Measurements from ENCODE around the gene COTL1. TPM values are rescaled to one million over a fixed set of nuclear protein-coding genes. Genes with fewer than 3 reads are reported as not detected.

The COTL1 gene
- polyA plus RNA-seq, 1 of the 3 experiments (the other 2 are of a cell fraction) = 91.6 TPM

DNA sequence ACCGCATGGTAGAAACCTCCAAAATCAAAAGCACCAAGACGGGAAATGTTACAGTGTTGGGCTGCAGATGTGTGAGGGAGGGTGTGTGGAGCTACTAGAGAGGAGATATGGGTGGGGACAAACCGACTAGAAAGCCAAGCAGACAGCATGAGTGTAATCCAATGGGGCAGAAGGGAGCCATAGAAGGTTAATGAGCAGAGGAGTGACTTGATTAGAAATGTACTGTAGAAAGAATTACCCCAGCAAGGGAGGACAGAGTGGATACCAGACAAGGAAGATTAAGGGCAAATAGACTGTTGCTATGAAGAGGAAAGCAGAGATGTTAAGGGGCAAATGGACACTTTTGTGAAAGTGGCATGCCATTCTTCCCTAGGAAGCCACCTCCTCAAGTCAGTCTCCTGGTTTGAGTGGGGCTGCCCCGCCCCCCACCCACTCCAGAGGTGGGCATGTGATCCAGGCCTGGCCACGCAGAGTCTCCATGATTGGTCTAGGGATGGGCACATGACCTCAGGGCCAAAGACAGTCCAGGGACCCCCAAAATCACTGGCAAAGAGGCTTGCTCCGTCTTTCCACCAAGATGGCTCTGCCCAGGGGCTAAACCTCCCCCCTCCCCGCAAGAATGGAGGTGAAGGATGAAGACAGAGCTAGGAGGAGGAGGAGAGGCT is 4.3 kb downstream of the COTL1 start:
- 83% methylated on average over 7 of the region's 7 CpGs for WGBS (ENCODE audit: low lambda C conversion rate)
- peaks cover 24% of the 10 kb centered on the region in 2 experiments for H3K4me1 ChIP-seq (ENCODE audit: control insufficient read depth in 1 of 2, insufficient read depth in 2 of 2, low read depth in 1 of 2, low read length in 1 of 2)
- H3K36me3 ChIP-seq (replicated peaks in 1 of 2; ENCODE audit: control insufficient read depth in 1 of 2, insufficient read depth in 2 of 2, low read length in 1 of 2) = peaks cover 0 to 13% of the 10 kb centered on the region in 2 experiments
- H3K9me3 ChIP-seq = no peaks in the 10 kb centered on the region
- TF ChIP-seq MXI1 (IDR thresholded peaks at IDR 0.05; ENCODE audit: low read depth, low read length) = no peak
- TF ChIP-seq, protein P1, sequence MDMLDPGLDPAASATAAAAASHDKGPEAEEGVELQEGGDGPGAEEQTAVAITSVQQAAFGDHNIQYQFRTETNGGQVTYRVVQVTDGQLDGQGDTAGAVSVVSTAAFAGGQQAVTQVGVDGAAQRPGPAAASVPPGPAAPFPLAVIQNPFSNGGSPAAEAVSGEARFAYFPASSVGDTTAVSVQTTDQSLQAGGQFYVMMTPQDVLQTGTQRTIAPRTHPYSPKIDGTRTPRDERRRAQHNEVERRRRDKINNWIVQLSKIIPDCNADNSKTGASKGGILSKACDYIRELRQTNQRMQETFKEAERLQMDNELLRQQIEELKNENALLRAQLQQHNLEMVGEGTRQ (IDR thresholded peaks at IDR 0.05; ENCODE audit: borderline replicate concordance, low read depth, low read length) = no peak
- TF ChIP-seq FOXJ3 (CRISPR knock-in tag; IDR thresholded peaks at IDR 0.05) = no peak
- no peak for TF ChIP-seq EZH2phosphoT487 (IDR thresholded peaks at IDR 0.05; ENCODE audit: borderline replicate concordance, low read depth)
- TF ChIP-seq MEF2A (IDR thresholded peaks at IDR 0.05; ENCODE audit: borderline replicate concordance, low read depth) = no peak
- TF ChIP-seq, protein P2, sequence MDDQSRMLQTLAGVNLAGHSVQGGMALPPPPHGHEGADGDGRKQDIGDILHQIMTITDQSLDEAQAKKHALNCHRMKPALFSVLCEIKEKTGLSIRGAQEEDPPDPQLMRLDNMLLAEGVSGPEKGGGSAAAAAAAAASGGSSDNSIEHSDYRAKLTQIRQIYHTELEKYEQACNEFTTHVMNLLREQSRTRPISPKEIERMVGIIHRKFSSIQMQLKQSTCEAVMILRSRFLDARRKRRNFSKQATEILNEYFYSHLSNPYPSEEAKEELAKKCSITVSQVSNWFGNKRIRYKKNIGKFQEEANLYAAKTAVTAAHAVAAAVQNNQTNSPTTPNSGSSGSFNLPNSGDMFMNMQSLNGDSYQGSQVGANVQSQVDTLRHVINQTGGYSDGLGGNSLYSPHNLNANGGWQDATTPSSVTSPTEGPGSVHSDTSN (IDR thresholded peaks at IDR 0.05) = no peak
- no peak for TF ChIP-seq YY1 (IDR thresholded peaks at IDR 0.05; ENCODE audit: low read depth)
- TF ChIP-seq ELF1 (IDR thresholded peaks at IDR 0.05) = no peak
- TF ChIP-seq TAF1 (IDR thresholded peaks at IDR 0.05; ENCODE audit: borderline replicate concordance, low read depth, low read length) = no peak
- ChIA-PET CTCF (interaction anchor here (0.6 to 2.0 kb wide), 6 partner anchors 9 to 682 kb away, joined by 3 to 9 read pairs (median 6); no protein-coding TSS in a partner anchor), POLR2A (no interaction called here)
- H3K4me3 ChIP-seq (ENCODE audit: low read depth in 2 of 2, low read length in 1 of 2) = no peak overlapping the region
- peaks cover 69% of the 10 kb centered on the region for H4K20me1 ChIP-seq (ENCODE audit: insufficient read depth)
- peaks cover 93% of the 10 kb centered on the region for H3K79me2 ChIP-seq (ENCODE audit: insufficient read depth)
- H3K27me3 ChIP-seq (ENCODE audit: insufficient read depth) = no peaks in the 10 kb centered on the region
- H3K9me2 ChIP-seq = no peaks in the 10 kb centered on the region
- no peak overlapping the region for H3K4me2 ChIP-seq
- H2AFZ ChIP-seq (ENCODE audit: low read depth) = no peak overlapping the region
- H3K27ac ChIP-seq (ENCODE audit: low read depth in 2 of 2, low read length in 1 of 2) = no peak overlapping the region
- H3F3A ChIP-seq (replicated peaks; ENCODE audit: insufficient read depth) = peaks cover 9% of the 10 kb centered on the region
- H3K9ac ChIP-seq = no peak overlapping the region
- DNase-seq = no peak

DNA sequence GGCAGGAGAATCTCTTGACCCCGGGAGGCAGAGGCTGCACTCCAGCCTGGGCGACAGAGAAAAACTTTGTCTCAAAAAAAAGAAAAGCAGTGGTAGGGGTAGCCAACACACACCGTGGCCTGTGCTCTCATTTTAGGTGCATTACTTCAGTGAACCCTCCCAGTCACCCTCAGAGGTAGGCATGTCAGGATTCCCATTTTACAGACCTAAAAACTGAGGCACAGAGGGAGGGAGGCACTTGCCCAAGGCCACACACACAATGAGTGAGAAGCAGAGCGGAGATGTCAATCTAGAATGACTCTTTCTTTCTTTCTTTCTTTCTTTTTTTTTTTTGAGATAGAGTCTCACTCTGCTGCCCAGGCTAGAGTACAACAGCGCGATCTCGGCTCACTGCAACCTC is 5.2 kb downstream of the COTL1 start:
- no peak for DNase-seq
- 98% methylated on average over 7 of the region's 7 CpGs for whole genome bisulfite sequencing (ENCODE audit: low lambda C conversion rate)
- H3K4me2 ChIP-seq = no peak overlapping the region
- TF ChIP-seq MXI1 (IDR thresholded peaks at IDR 0.05; ENCODE audit: low read depth, low read length) (no peak), RFX5 (IDR thresholded peaks at IDR 0.05; ENCODE audit: low read length) (no peak), ELF1 (IDR thresholded peaks at IDR 0.05) (no peak), JUND (IDR thresholded peaks at IDR 0.05) (no peak), MEF2A (IDR thresholded peaks at IDR 0.05; ENCODE audit: borderline replicate concordance, low read depth) (no peak), EZH2phosphoT487 (IDR thresholded peaks at IDR 0.05; ENCODE audit: borderline replicate concordance, low read depth) (no peak), GABPA (IDR thresholded peaks at IDR 0.05; ENCODE audit: low read depth) (no peak), YY1 (IDR thresholded peaks at IDR 0.05; ENCODE audit: low read depth) (no peak), TCF12 (IDR thresholded peaks at IDR 0.05) (no peak), NRF1 (IDR thresholded peaks at IDR 0.05; ENCODE audit: low read depth, low read length) (no peak), CHD2 (IDR thresholded peaks at IDR 0.05; ENCODE audit: low read length, partially characterized antibody) (no peak), EP300 (IDR thresholded peaks at IDR 0.05; ENCODE audit: borderline replicate concordance in 1 of 2, low read depth in 1 of 2, low read length in 1 of 2) (no peak)
- TF ChIP-seq, protein P3, sequence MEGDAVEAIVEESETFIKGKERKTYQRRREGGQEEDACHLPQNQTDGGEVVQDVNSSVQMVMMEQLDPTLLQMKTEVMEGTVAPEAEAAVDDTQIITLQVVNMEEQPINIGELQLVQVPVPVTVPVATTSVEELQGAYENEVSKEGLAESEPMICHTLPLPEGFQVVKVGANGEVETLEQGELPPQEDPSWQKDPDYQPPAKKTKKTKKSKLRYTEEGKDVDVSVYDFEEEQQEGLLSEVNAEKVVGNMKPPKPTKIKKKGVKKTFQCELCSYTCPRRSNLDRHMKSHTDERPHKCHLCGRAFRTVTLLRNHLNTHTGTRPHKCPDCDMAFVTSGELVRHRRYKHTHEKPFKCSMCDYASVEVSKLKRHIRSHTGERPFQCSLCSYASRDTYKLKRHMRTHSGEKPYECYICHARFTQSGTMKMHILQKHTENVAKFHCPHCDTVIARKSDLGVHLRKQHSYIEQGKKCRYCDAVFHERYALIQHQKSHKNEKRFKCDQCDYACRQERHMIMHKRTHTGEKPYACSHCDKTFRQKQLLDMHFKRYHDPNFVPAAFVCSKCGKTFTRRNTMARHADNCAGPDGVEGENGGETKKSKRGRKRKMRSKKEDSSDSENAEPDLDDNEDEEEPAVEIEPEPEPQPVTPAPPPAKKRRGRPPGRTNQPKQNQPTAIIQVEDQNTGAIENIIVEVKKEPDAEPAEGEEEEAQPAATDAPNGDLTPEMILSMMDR (IDR thresholded peaks at IDR 0.05) = no peak
- TF ChIP-seq, protein P4, sequence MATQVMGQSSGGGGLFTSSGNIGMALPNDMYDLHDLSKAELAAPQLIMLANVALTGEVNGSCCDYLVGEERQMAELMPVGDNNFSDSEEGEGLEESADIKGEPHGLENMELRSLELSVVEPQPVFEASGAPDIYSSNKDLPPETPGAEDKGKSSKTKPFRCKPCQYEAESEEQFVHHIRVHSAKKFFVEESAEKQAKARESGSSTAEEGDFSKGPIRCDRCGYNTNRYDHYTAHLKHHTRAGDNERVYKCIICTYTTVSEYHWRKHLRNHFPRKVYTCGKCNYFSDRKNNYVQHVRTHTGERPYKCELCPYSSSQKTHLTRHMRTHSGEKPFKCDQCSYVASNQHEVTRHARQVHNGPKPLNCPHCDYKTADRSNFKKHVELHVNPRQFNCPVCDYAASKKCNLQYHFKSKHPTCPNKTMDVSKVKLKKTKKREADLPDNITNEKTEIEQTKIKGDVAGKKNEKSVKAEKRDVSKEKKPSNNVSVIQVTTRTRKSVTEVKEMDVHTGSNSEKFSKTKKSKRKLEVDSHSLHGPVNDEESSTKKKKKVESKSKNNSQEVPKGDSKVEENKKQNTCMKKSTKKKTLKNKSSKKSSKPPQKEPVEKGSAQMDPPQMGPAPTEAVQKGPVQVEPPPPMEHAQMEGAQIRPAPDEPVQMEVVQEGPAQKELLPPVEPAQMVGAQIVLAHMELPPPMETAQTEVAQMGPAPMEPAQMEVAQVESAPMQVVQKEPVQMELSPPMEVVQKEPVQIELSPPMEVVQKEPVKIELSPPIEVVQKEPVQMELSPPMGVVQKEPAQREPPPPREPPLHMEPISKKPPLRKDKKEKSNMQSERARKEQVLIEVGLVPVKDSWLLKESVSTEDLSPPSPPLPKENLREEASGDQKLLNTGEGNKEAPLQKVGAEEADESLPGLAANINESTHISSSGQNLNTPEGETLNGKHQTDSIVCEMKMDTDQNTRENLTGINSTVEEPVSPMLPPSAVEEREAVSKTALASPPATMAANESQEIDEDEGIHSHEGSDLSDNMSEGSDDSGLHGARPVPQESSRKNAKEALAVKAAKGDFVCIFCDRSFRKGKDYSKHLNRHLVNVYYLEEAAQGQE (IDR thresholded peaks at IDR 0.05; ENCODE audit: low read depth, low read length) = no peak

More for the DNA sequence above, 5.2 kb downstream of the COTL1 start:
- ChIA-PET CTCF (interaction anchor here (1.0 to 1.9 kb wide), 3 partner anchors 10 to 102 kb away, joined by 3 to 9 read pairs (median 7); no protein-coding TSS in a partner anchor), POLR2A (no interaction called here)
- no peak overlapping the region for H2AFZ ChIP-seq (ENCODE audit: low read depth)
- no peaks in the 10 kb centered on the region for H3K27me3 ChIP-seq (ENCODE audit: insufficient read depth)
- peaks cover 0 to 13% of the 10 kb centered on the region in 2 experiments for H3K36me3 ChIP-seq (replicated peaks in 1 of 2; ENCODE audit: control insufficient read depth in 1 of 2, insufficient read depth in 2 of 2, low read length in 1 of 2)
- no peak overlapping the region for H3K27ac ChIP-seq (ENCODE audit: low read depth in 2 of 2, low read length in 1 of 2)
- H3K79me2 ChIP-seq (ENCODE audit: insufficient read depth) = peaks cover 100% of the 10 kb centered on the region
- peaks cover 8% of the 10 kb centered on the region for H3F3A ChIP-seq (replicated peaks; ENCODE audit: insufficient read depth)
- H3K4me3 ChIP-seq (ENCODE audit: low read depth in 2 of 2, low read length in 1 of 2) = no peak overlapping the region
- peaks cover 69% of the 10 kb centered on the region for H4K20me1 ChIP-seq (ENCODE audit: insufficient read depth)
- no peak overlapping the region for H3K9ac ChIP-seq
- peaks cover 23% of the 10 kb centered on the region in 2 experiments; a peak in 3 of 4 replicates for H3K4me1 ChIP-seq (ENCODE audit: control insufficient read depth in 1 of 2, insufficient read depth in 2 of 2, low read depth in 1 of 2, low read length in 1 of 2)
- no peaks in the 10 kb centered on the region for H3K9me3 ChIP-seq
- H3K9me2 ChIP-seq = no peaks in the 10 kb centered on the region

Data from SK-N-SH (cell line).